ENCODE data around the gene IFNA1.

- TF ChIP-seq, protein P1, sequence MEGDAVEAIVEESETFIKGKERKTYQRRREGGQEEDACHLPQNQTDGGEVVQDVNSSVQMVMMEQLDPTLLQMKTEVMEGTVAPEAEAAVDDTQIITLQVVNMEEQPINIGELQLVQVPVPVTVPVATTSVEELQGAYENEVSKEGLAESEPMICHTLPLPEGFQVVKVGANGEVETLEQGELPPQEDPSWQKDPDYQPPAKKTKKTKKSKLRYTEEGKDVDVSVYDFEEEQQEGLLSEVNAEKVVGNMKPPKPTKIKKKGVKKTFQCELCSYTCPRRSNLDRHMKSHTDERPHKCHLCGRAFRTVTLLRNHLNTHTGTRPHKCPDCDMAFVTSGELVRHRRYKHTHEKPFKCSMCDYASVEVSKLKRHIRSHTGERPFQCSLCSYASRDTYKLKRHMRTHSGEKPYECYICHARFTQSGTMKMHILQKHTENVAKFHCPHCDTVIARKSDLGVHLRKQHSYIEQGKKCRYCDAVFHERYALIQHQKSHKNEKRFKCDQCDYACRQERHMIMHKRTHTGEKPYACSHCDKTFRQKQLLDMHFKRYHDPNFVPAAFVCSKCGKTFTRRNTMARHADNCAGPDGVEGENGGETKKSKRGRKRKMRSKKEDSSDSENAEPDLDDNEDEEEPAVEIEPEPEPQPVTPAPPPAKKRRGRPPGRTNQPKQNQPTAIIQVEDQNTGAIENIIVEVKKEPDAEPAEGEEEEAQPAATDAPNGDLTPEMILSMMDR (IDR thresholded peaks at IDR 0.05) = no peak
- no peak for TF ChIP-seq POLR2A (IDR thresholded peaks at IDR 0.05)
Observed at GRCh38 chr9:21454149-21454548, 13.9 kb downstream of the IFNA1 start.

All from thyroid gland (tissue), 4 donors.